Hindlimb muscle (tissue), 1 donor: ENCODE results near the gene DCAF6. TPM values are rescaled to one million over a fixed set of nuclear protein-coding genes. Genes with fewer than 3 reads are reported as not detected.

Source experiments
- DNase-seq: peaks from one replicate; pipeline ENCODE4 v3.0.0-alpha.2; 2013
- polyA plus RNA-seq: library from polyadenylated mRNA; unstranded; fragments of 120-200 nt; gene quantifications from one replicate; pipeline ENCODE4 v1.2.1, GENCODE V29; 2013; ENCODE audit not compliant: insufficient read length

DCAF6 gene
- polyA plus RNA-seq, 1 donor = 134 TPM

GRCh38 chr1:167968569-167968968 is 32.1 kb downstream of the DCAF6 start:
- no peak for DNase-seq

GRCh38 chr1:167973832-167974231 is 37.3 kb downstream of the DCAF6 start:
- DNase-seq = no peak

- DNase-seq = no peak
Measured at GRCh38 chr1:167974698-167975097, 38.2 kb downstream of the DCAF6 start.

- no peak for DNase-seq
Measured at GRCh38 chr1:167977245-167977644, 40.8 kb downstream of the DCAF6 start.

- DNase-seq = no peak
Measured at GRCh38 chr1:167981933-167982332, 45.5 kb downstream of the DCAF6 start.

- no peak for DNase-seq
Measured at GRCh38 chr1:167983797-167984420, 47.4 kb downstream of the DCAF6 start.

- no peak for DNase-seq
Measured at GRCh38 chr1:167984886-167985489, 48.5 kb downstream of the DCAF6 start.

GRCh38 chr1:167987174-167987573 is 50.7 kb downstream of the DCAF6 start:
- no peak for DNase-seq

GRCh38 chr1:167991546-167991945 is 55.1 kb downstream of the DCAF6 start:
- DNase-seq = no peak

GRCh38 chr1:167993720-167994119 is 57.2 kb downstream of the DCAF6 start:
- no peak for DNase-seq

GRCh38 chr1:167994560-167994959 is 58.1 kb downstream of the DCAF6 start:
- no peak for DNase-seq

- no peak for DNase-seq
Measured at GRCh38 chr1:167995038-167995437, 58.6 kb downstream of the DCAF6 start.

GRCh38 chr1:167996266-167996665 is 59.8 kb downstream of the DCAF6 start:
- DNase-seq = no peak

GRCh38 chr1:167997037-167997575 is 60.6 kb downstream of the DCAF6 start:
- no peak for DNase-seq

GRCh38 chr1:167999877-168000276 is 63.4 kb downstream of the DCAF6 start:
- DNase-seq = no peak

- DNase-seq = no peak
Measured at GRCh38 chr1:168000656-168001055, 64.2 kb downstream of the DCAF6 start.

GRCh38 chr1:168001213-168001612 is 64.7 kb downstream of the DCAF6 start:
- no peak for DNase-seq

- DNase-seq = no peak
Measured at GRCh38 chr1:168004531-168004930, 68.0 kb downstream of the DCAF6 start.

GRCh38 chr1:168005529-168005928 is 69.0 kb downstream of the DCAF6 start:
- DNase-seq = no peak

GRCh38 chr1:168007691-168008090 is 71.2 kb downstream of the DCAF6 start:
- no peak for DNase-seq

- no peak for DNase-seq
Measured at GRCh38 chr1:168008595-168008994, 72.1 kb downstream of the DCAF6 start.

- no peak for DNase-seq
Measured at GRCh38 chr1:168009322-168009721, 72.8 kb downstream of the DCAF6 start.

- DNase-seq = no peak
Measured at GRCh38 chr1:168019407-168019806, 82.9 kb downstream of the DCAF6 start.

- DNase-seq = no peak
Measured at GRCh38 chr1:168031198-168031597, 94.7 kb downstream of the DCAF6 start.
